HG03457 (cell line): Measurements from ENCODE around the gene PRXL2A.
"Not testable (repeated sequence)": the region's sequence is repeated elsewhere in the genome, so short reads cannot be mapped to it uniquely, and the experiment has no call there.

Experiments
- ATAC-seq: cut with Tn5 transposase; IDR thresholded peaks from one replicate; pipeline ENCODE4 v1.9.1; 2021; ENCODE audit warnings: moderate number of reproducible peaks; ENCODE audit not compliant: unreplicated experiment

PRXL2A gene

DNA sequence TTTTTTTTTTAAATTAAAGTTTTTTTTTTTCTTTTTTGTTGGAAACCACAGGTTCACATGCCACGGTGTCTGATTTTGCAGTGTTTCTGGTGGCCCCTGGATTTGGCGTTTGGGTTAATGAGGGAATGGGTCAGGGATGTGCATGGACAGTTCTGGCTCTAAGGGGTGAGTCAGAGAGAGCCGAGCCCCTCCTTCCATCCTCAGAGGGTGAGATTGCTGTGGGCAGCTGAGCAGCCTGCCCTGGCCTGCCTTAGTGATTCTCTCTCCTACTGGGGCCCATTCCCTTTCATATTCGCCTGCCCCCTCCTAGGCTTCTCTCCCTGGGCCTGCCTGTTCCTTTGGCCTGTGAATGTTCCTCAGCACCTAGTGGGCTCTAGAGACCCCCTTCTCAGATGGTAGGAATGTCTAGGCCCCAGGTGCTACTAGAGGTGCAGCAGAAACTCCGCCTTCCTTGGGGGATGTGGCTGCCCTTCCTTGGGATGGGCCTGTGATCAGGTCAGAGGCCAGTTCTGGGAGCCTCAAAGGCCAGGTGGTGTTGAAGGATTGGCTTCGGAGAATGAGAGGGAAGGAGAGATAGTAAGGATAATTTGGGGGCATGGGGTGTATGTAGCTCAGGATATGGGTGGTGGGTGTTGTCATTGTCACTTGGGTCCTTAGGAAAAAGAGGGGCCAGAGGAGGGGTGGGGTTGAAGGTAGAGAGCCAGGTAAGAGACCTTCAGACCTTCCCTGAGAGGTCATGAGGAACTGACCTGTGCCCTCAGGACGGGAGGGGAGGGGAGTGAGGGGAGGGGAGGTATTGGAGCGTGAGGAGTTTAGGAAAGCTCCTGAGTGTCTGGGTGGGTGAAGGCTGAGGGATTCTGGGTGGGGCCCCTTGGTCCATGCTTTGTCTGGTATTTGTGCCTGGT is 65.6 kb downstream of the PRXL2A start:
- no peak for ATAC-seq

DNA sequence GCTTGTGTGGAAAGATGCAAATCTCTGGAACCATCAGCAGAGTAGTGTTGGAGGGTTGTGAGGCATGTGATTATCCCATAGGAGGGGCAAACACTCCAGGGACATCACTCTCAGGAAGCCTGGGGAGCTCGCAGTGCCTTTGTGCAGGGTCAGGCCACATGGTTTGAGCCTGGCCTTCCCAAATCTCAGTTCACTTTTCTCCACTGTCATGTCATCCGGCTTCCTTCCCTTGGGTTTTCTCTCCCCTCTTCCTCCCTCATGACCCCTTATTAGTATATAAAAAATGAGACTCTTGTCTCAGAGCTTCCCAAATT is 66.2 kb downstream of the PRXL2A start:
- ATAC-seq, result no peak

DNA sequence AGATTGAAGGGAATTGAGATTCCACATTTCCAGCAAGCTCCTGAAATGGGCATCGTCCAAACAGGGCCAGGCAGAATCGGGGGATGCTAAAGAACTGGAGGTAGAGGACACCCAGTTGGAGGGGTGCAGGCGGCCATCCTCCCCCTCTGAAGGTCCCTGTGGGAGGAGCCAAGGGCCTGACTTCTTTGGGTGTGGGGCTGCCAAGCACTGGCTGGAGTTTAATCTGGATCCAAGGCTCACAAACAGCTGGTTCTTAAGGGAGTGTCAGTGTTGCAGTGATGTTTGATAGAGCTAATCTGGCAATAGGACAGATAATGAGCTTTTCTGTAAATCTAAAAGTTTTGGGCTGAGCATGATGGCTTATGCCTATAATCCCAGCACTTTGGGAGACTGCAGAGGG is 66.6 kb downstream of the PRXL2A start:
- ATAC-seq, result no peak

DNA sequence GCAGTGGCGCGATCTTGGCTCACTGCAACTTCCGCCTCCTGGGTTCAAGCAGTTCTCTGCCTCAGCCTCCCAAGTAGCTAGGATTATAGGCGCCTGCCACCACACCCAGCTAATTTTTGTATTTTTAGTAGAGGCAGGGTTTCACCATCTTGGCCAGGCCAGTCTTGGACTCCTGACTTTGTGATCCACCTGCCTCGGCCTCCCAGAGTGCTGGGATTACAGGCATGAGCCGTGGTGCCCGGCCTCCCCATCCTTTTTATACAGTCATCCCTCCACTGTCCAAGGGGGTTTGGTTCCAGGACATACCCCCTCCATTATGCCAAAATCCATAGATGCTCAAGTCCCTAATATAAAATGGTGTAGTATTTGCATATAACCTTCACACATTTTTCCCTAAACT is 67.3 kb downstream of the PRXL2A start:
- not testable (repeated sequence) for ATAC-seq

DNA sequence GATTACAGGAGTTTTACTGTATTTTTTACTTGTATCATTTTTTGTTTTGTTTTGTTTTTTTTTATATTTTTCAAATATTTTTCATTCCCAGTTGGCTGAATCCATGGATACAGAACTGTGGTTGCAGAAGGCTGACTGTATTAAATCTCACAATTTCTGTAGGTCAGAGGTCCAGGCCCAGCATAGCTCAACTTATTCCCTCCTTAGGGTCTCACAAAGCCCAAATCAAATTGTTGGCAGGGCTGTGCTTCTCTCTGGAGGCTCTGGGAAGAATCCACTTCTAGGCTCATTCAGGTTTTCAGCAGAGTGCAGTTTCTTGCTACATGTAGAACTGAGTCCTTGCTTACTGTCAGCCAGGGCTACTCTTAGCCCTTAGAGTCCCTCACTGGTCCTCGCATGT is 68.3 kb downstream of the PRXL2A start:
- no peak for ATAC-seq

- ATAC-seq, result no peak
Measured at GRCh38 chr10:80477813-80478212, 69.5 kb downstream of the PRXL2A start.

DNA sequence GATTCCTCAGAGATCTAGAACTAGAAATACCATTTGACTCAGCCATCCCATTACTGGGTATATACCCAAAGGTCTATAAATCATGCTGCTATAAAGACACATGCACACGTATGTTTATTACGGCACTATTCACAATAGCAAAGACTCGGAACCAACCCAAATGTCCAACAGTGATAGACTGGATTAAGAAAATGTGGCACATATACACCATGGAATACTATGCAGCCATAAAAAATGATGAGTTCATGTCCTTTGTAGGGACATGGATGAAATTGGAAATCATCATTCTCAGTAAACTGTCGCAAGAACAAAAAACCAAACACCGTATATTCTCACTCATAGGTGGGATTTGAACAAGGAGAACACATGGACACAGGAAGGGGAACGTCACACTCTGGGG is 72.0 kb downstream of the PRXL2A start:
- ATAC-seq, result not testable (repeated sequence)

DNA sequence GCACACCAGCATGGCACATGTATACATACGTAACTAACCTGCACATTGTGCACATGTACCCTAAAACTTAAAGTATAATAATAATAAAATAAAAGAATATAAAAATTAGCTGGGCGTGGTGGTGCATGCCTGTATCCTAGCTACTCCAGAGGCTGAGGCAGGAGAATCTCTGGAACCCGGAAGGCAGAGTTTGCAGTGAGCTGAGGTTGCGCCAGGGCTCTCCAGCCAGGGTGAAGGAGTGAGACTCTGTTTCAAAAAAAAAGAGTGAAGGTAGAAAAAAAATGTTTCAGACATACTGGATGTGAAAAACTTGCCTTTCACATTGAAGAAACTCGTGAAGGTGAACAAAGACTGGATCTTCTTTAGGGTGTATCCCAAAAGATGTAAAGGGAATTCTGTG is 72.5 kb downstream of the PRXL2A start:
- no peak for ATAC-seq

DNA sequence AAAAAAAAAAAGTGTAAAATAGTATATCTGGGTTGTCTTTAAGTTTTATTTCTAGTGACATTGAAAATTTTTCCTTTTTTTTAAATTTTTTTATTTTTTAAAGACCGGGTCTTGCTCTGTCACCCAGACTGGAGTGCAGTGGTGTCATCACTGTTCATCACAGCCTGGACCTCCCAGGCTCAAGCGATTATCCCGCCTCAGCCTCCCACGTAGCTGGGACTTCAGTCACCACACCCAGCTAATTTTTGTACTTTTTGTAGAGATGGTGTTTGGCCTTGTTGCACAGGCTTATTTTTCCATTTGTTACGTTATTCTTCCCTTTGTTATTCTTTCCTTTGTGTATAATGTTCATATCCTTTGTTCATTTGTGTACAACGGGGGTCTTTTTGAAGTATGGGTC is 75.9 kb downstream of the PRXL2A start:
- ATAC-seq, result no peak

DNA sequence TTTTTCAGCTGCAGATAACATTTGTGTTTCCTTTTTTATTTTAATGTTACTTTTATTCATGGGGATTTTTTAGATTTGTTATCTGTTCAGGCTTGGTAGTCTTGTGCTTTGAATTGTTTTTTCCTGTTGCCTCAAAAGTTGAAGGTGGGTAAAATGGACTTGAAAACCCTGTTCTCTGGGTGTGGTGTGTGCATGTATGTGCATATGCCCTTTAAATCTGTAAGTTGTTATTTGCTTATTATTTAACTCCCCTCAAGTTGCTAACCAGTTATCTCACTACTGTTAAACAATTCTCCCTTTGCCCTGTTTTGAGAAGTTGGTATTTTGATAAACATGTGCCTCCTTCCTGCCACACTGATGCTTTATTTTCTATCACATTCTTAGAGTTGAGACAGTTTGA is 76.3 kb downstream of the PRXL2A start:
- ATAC-seq, result no peak

GRCh38 chr10:80485076-80485945 is 77.0 kb downstream of the PRXL2A start:
- no peak for ATAC-seq

GRCh38 chr10:80485946-80486764 is 77.8 kb downstream of the PRXL2A start:
- ATAC-seq, result no peak
